Loucy (cell line): Measurements from ENCODE around the gene RNF32.

Source experiments
- H2AFZ ChIP-seq: fragments of 200-600 bp; sonication (generic); 2 replicates; pipeline ENCODE4 v1.6.0; 2016; ENCODE audit warnings: antibody characterized with exemption, mild to moderate bottlenecking, low read length, moderate library complexity
- H3F3A ChIP-seq: fragments of 200-600 bp; 2 replicates; pipeline ENCODE4 v1.6.0; 2016; ENCODE audit warnings: antibody characterized with exemption, low read depth, mild to moderate bottlenecking
- H3K27me3 ChIP-seq: fragments of 200-600 bp; sonication (generic); 2 replicates; pipeline ENCODE4 v1.6.1; 2014; ENCODE audit warnings: low read length, mild to moderate bottlenecking; ENCODE audit not compliant: insufficient read depth, poor library complexity, severe bottlenecking
- H3K36me3 ChIP-seq: fragments of 200-600 bp; sonication (generic); 2 replicates; pipeline ENCODE4 v1.6.1; 2016; ENCODE audit warnings: low read length; ENCODE audit not compliant: insufficient read depth
- H3K4me1 ChIP-seq: fragments of 200-600 bp; sonication (generic); 2 replicates; pipeline ENCODE4 v1.5.1; 2014; ENCODE audit warnings: low read length, mild to moderate bottlenecking; ENCODE audit not compliant: insufficient read depth, poor library complexity, severe bottlenecking
- H3K4me2 ChIP-seq: fragments of 200-600 bp; sonication (generic); 2 replicates; pipeline ENCODE4 v1.6.0; 2014; ENCODE audit warnings: antibody characterized with exemption, low read length, low read depth, mild to moderate bottlenecking; ENCODE audit not compliant: poor library complexity, severe bottlenecking
- H3K4me3 ChIP-seq: fragments of 200-600 bp; sonication (generic); 2 replicates; pipeline ENCODE4 v1.5.1; 2014; ENCODE audit warnings: low read length, mild to moderate bottlenecking, mixed read lengths; ENCODE audit not compliant: poor library complexity, severe bottlenecking
- H3K79me2 ChIP-seq: fragments of 200-600 bp; sonication (generic); 2 replicates; pipeline ENCODE4 v1.6.1; 2014; ENCODE audit warnings: low read length; ENCODE audit not compliant: insufficient read depth
- H3K9ac ChIP-seq: fragments of 200-600 bp; sonication (generic); 2 replicates; pipeline ENCODE4 v1.6.0; 2014; ENCODE audit warnings: mild to moderate bottlenecking, low read depth, low read length, moderate library complexity; ENCODE audit not compliant: poor library complexity, severe bottlenecking
- H3K9me2 ChIP-seq: fragments of 200-600 bp; sonication (generic); replicated peaks from 2 replicates; pipeline ENCODE4 v1.6.1; 2016; ENCODE audit warnings: low read depth, low read length, mixed read lengths
- H3K9me3 ChIP-seq: fragments of 200-600 bp; sonication (generic); 2 replicates; pipeline ENCODE4 v1.6.1; 2014; ENCODE audit warnings: mild to moderate bottlenecking, antibody characterized with exemption, low read length, low read depth; ENCODE audit not compliant: insufficient read depth
- H4K20me1 ChIP-seq: fragments of 200-600 bp; sonication (generic); 2 replicates; pipeline ENCODE4 v1.6.0; 2014; ENCODE audit warnings: antibody characterized with exemption, low read length, mild to moderate bottlenecking; ENCODE audit not compliant: insufficient read depth, poor library complexity, severe bottlenecking
- EZH2phosphoT487 ChIP-seq: fragments of 200-600 bp; IDR thresholded peaks from 2 replicates; pipeline ENCODE4 v1.6.1; 2018; ENCODE audit warnings: antibody characterized with exemption, mild to moderate bottlenecking, moderate library complexity, borderline replicate concordance
- TF ChIP-seq, protein P1 (sequence below): fragments of 200-600 bp; sonication (generic); conservative IDR thresholded peaks from 2 replicates; pipeline ENCODE4 v1.5.1; 2014; ENCODE audit warnings: mild to moderate bottlenecking, antibody characterized with exemption, low read length

The RNF32 gene

DNA sequence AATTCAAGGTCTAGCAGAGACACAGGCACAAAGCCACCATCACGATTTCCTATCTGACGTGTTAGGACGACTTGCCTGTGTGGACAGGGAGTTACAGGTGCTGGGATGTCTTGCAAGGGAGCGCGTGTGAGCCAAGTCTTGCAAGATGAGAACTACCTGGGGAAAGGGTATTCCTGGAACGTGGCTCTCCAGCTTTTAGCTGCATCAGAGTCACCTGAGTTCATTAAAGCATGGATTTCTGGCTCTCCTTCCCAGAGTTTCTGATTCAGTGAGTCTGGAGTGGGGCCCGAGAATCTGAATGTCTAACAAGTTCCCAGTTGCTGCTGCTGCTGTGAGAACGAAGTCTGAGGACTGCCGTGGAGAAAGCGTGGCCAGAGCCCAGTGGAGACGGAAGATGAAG lies 30.0 kb upstream of the RNF32 start:
- Histone ChIP-seq H4K20me1 (no peaks in the 10 kb centered on the region), H3K4me1 (peaks cover 4% of the 10 kb centered on the region), H3F3A (no peaks in the 10 kb centered on the region), H3K9ac (no peak overlapping the region), H2AFZ (no peak overlapping the region), H3K4me2 (no peak overlapping the region), H3K79me2 (no peaks in the 10 kb centered on the region), H3K36me3 (no peaks in the 10 kb centered on the region), H3K27me3 (no peaks in the 10 kb centered on the region), H3K9me3 (no peaks in the 10 kb centered on the region), H3K4me3 (no peak overlapping the region), H3K9me2 (no peaks in the 10 kb centered on the region)
- TF ChIP-seq, protein P1, sequence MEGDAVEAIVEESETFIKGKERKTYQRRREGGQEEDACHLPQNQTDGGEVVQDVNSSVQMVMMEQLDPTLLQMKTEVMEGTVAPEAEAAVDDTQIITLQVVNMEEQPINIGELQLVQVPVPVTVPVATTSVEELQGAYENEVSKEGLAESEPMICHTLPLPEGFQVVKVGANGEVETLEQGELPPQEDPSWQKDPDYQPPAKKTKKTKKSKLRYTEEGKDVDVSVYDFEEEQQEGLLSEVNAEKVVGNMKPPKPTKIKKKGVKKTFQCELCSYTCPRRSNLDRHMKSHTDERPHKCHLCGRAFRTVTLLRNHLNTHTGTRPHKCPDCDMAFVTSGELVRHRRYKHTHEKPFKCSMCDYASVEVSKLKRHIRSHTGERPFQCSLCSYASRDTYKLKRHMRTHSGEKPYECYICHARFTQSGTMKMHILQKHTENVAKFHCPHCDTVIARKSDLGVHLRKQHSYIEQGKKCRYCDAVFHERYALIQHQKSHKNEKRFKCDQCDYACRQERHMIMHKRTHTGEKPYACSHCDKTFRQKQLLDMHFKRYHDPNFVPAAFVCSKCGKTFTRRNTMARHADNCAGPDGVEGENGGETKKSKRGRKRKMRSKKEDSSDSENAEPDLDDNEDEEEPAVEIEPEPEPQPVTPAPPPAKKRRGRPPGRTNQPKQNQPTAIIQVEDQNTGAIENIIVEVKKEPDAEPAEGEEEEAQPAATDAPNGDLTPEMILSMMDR = no peak
- TF ChIP-seq EZH2phosphoT487 = no peak

DNA sequence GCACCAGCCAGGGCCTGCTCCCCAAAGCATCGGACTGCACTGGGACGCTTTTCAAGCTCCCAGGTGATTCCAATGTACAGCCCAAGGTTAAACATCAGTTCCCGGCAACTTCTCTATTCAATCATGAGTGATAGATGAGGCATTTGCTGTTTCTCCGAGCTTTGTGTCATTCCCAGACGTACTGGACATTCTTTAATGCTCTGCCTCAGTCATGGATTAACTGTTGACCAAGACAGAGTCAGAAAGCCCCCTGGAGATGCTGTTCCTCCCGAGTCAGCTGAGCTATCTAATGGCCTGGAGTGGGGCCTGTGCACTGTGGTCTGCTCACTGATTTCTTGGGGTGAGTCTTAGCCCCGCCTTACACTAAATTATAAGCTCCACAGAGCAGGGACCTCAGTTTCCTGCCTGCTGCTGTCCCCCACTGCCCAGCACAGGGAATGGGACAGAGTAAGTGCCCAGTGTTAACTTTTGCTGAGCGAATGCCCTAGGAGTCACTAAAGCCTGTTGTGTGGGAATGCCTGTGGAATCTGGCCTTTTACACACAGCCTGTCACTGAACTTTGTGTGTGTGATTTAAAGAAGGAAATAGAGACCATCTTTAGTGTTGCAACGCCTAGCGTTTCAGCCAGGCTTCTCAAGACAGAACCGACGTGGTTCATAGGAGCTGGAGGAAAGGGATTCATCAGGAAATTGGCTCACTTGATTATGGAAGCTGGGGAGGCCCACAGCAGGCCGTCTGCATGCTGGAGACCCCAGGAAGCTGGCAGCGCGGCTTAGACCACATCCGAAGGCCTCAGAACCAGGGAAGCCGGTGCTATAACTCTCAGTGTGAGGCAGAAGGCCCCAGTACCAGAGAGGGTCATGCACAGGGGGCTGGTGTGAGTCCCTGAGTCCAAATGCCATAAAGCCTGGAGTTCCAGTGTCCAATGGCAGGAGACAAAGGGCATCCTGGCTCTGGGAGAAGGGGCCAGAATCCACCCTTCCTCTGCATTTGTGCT lies 29.3 kb upstream of the RNF32 start:
- no peak for TF ChIP-seq EZH2phosphoT487
- Histone ChIP-seq H3K9me3 (no peaks in the 10 kb centered on the region), H3K9me2 (no peaks in the 10 kb centered on the region), H3K4me2 (no peak overlapping the region), H3K27me3 (no peaks in the 10 kb centered on the region), H3K79me2 (no peaks in the 10 kb centered on the region), H3K36me3 (no peaks in the 10 kb centered on the region), H3F3A (no peaks in the 10 kb centered on the region), H3K4me3 (no peak overlapping the region), H4K20me1 (no peaks in the 10 kb centered on the region), H3K9ac (no peak overlapping the region), H3K4me1 (peaks cover 4% of the 10 kb centered on the region), H2AFZ (no peak overlapping the region)

DNA sequence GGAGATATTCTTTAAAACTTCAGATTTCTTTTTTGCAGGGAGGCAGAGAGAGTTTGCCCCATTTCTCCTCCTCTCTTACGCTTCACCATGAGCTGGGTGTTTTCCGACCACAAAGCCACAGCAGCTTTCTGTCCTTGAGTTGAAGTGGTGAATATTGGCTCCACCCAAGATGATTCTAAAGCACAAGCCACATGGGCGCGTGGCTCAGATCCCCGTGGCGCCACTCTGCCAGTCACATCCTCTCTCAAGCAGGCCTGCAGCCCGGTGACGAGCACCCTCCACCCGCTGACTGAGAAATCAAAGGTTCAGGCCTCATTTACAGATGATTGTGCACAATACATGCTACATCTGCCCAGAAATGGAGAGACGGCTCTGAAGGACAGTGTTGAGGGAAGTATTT lies 27.6 kb upstream of the RNF32 start:
- H3K36me3 ChIP-seq = no peaks in the 10 kb centered on the region
- no peaks in the 10 kb centered on the region for H3K9me3 ChIP-seq
- no peaks in the 10 kb centered on the region for H3K27me3 ChIP-seq
- no peaks in the 10 kb centered on the region for H3K79me2 ChIP-seq
- no peaks in the 10 kb centered on the region for H4K20me1 ChIP-seq
- H3K4me3 ChIP-seq = no peak overlapping the region
- no peaks in the 10 kb centered on the region for H3K9me2 ChIP-seq
- H2AFZ ChIP-seq = no peak overlapping the region
- TF ChIP-seq, protein P1 = no peak
- no peak for TF ChIP-seq EZH2phosphoT487
- no peak overlapping the region for H3K9ac ChIP-seq
- no peak overlapping the region for H3K4me2 ChIP-seq
- H3F3A ChIP-seq = no peaks in the 10 kb centered on the region
- H3K4me1 ChIP-seq = peaks cover 4% of the 10 kb centered on the region
